GM12873 (cell line): ENCODE measurements around the gene AMOTL1.

Experiments used
- TF ChIP-seq, protein P1 (sequence below): IDR thresholded peaks from 2 replicates; pipeline ENCODE4 v1.5.1; 2012; ENCODE audit warnings: low read depth, mild to moderate bottlenecking, moderate library complexity, low read length, control low read depth; ENCODE audit not compliant: insufficient read depth; ENCODE audit errors: missing control alignments

AMOTL1 gene

DNA sequence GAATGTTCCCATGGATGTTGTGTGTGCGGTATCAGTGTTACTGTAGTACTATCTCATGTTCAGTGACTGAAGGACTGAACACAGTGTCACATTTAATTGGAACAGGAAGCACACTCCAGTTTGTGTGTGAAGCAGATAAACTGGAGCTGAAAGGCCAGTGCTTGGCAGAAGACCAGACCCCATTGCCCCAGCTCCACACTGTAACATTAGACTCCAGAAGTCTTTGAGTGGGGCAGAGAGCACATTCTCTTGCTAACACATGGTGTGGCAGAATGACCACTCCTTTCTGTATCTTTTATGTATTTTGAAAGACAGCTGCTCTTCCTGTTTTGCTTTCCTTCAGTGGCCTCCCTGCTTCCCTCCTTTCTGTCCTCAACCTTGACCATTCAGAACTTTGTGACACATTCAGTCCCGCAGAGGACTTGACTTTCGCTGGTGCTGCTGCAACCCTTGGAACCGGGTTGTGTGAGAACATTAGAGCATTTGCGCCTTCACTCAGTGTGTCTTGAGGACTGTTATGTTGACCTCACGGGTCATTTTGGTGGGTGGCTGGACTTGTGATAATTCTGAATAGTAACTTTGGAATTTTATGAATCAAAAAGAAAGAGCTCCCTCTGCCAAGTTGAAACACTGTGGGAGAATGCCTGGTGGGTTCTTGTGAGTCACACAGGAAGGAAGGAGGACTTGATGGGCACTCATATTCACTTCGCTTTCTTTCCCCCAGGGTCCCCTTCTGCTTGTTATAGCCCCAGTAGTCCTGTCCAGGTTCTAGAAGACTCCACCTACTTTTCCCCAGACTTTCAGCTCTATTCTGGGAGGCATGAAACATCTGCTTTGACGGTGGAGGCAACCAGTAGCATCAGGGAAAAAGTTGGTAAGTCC, 26.4 kb downstream of the AMOTL1 start:
- TF ChIP-seq, protein P1, sequence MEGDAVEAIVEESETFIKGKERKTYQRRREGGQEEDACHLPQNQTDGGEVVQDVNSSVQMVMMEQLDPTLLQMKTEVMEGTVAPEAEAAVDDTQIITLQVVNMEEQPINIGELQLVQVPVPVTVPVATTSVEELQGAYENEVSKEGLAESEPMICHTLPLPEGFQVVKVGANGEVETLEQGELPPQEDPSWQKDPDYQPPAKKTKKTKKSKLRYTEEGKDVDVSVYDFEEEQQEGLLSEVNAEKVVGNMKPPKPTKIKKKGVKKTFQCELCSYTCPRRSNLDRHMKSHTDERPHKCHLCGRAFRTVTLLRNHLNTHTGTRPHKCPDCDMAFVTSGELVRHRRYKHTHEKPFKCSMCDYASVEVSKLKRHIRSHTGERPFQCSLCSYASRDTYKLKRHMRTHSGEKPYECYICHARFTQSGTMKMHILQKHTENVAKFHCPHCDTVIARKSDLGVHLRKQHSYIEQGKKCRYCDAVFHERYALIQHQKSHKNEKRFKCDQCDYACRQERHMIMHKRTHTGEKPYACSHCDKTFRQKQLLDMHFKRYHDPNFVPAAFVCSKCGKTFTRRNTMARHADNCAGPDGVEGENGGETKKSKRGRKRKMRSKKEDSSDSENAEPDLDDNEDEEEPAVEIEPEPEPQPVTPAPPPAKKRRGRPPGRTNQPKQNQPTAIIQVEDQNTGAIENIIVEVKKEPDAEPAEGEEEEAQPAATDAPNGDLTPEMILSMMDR, result no peak

DNA sequence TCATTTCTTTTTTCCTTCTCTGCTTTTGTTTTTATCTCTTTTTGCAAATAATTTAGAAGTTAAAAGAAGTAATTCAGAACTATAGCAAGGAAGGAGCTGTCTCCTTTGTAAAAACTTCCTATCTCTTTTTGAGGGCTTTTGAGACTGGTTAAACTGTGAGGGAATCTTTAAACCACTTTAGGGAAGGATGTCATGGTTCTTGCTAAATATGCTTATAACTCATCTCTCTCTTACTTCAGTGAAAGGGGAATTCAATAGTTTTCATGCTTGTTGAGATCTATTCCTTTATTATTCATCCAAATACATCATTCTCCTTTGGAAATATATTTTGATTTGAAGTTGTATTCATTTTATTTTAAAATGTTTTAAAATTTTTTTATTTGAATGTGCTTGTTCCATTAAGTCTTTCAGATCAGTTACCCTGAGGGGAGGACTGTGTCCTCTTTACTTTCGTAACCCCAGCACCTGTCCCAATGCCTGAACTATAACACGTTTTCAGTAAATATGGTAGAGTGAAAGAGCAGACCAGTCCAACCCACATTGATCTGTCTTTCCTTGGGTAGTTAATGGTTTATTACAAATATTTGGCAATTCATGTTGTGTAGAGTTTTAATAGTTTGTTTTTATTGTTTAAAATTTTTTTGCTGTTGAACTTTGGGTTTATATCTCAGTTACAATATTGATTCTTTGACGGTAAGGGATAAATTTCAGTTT, 27.5 kb downstream of the AMOTL1 start:
- TF ChIP-seq, protein P1, result no peak

DNA sequence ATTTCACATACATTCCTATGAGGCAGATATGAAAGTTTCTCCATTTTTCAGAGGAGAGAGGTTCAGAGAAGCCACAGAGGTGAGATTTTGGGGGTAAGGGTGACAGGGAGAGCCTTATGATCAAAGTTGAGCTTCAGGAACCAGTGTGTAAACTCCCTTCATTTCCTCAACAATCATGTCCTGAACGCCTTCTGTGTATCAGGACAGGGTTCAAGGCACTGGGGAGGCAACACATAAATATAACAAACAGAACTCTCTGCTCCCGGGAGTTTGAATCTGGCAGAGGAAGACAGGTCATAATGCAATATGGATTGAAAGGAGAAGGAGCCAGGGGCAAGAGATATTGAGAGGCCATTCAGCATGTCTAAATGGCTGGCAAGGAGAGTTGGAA, 28.0 kb downstream of the AMOTL1 start:
- TF ChIP-seq, protein P1, result no peak

DNA sequence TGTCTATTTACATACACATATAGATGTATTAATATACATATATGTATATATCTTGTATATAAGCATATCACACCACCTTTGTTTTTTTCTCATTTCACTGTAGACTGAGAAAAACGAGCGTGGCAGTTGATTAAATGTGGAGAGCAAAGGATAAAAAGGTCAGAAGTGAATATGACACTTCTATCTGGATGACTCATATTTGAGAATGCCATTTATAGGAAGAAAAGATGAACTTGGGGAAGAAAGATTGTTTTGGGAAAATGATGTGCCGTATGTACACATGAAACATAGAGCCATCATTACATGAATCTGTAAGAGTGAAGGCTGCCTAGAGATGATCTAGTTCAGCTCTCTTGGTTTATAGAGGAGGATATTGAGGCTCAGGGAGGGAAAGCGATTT, 28.7 kb downstream of the AMOTL1 start:
- TF ChIP-seq, protein P1, result no peak

DNA sequence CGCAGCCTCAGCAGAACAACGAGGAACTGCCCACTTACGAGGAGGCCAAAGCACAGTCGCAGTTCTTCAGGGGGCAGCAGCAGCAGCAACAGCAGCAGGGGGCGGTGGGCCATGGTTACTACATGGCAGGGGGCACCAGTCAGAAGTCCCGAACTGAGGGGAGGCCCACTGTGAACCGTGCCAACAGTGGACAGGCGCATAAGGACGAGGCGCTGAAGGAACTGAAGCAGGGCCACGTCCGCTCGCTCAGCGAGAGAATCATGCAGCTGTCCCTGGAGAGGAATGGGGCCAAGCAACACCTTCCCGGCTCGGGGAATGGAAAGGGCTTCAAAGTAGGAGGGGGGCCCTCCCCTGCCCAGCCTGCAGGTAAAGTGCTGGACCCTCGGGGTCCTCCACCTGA, 31.6 kb downstream of the AMOTL1 start:
- TF ChIP-seq, protein P1, result no peak

DNA sequence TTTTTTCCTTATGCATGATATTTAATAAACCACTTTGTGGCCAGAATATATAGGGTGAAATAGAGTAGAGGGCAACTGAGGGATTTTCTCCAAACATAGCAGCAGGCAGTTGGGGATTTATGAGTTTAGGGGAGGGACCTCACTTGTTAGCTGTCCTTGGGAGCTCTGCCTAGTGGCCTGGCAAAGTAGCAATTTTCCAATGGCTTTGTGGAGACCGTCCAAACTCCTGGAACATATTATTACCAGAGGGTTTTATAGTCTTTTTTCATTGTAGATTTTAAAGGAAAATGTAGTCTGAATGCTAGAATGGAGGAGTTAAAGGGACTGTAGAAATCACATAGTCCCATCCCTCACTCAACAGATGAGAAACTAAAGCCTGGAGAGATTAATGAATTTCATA, 32.3 kb downstream of the AMOTL1 start:
- TF ChIP-seq, protein P1, result no peak

DNA sequence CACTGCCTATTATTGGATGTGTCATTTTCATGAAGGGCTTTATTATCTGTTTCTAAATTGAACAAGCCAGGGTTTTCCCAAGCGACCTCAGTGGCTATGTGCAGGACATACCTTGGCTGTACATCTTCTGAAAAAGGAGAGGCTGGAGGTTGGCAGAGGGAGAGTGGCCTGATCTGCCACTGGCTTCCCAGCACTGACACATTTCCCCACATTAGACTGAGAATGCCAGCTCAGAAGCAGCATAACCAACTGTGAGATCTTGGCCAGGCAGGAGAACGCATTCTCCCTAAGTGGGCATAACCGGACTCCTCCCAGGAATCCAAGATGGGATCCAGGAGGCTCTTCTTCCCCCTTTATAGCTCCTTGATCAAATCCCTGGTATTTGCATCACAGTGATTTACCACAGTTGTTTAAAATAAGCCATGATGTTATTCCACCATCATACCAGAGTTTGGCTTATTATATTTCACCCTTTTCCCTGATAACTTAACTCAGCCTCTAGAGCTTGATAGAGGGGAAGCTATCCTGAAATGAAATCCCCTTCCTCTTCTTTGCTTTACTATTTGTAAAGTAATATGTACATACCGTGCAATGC, 33.8 kb downstream of the AMOTL1 start:
- TF ChIP-seq, protein P1, result no peak
